AG09319 (cell line): ENCODE data around the gene IL22RA1.

Experiments used
- DNase-seq: peaks from one replicate; pipeline ENCODE4 v3.0.0-alpha.2; 2010; ENCODE audit warnings: low read depth; ENCODE audit errors: extremely low read depth
- TF ChIP-seq, protein P1 (sequence below): IDR thresholded peaks from 2 replicates; pipeline ENCODE4 v1.5.1; 2011; ENCODE audit warnings: low read depth, mild to moderate bottlenecking, inconsistent platforms, low read length, moderate library complexity

IL22RA1 gene

DNA sequence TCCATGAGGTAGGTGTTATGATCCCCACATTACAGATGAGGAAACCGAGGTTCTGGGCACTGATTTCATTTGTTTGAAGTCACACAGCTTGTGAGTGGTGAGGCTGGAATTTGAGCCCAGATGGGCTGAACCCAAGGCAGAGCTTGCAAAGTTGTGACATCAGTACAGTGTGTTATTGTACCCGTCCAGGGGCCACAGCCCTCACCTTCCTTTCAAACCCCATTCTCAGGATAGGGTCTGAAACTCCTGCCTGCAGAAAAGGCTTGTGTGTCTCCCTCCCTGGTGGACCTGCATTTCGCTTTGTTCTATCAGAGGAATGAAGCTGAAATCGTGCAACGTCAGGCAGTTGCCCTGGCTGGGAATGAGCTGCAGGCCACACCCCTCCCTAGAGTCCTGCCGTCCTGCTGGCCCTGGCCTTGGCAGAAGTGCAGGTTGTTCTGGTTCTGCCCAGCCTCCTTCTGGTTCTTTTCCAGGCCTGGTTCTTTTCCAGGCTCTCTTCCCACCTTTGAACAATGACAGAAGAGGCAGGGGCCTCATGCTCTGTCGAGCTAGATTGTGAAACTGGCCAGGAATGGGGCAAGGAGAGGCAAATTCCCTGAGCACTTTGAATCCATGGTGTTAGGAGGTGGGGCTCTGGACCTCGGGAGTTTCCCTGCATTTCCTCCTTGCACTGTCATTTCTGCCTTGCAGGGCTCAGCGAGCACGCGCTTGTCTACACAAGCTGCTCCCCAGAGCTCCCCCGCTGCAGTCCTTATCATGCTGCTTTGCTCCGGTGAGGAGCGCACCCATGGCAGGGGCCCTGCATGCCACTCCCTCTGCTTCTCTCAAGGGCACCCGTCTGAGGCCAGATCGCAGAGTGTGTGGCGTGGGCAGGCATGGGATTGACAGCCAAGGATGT, 22.8 kb downstream of the IL22RA1 start:
- no peak for DNase-seq
- TF ChIP-seq, protein P1, sequence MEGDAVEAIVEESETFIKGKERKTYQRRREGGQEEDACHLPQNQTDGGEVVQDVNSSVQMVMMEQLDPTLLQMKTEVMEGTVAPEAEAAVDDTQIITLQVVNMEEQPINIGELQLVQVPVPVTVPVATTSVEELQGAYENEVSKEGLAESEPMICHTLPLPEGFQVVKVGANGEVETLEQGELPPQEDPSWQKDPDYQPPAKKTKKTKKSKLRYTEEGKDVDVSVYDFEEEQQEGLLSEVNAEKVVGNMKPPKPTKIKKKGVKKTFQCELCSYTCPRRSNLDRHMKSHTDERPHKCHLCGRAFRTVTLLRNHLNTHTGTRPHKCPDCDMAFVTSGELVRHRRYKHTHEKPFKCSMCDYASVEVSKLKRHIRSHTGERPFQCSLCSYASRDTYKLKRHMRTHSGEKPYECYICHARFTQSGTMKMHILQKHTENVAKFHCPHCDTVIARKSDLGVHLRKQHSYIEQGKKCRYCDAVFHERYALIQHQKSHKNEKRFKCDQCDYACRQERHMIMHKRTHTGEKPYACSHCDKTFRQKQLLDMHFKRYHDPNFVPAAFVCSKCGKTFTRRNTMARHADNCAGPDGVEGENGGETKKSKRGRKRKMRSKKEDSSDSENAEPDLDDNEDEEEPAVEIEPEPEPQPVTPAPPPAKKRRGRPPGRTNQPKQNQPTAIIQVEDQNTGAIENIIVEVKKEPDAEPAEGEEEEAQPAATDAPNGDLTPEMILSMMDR = no peak

DNA sequence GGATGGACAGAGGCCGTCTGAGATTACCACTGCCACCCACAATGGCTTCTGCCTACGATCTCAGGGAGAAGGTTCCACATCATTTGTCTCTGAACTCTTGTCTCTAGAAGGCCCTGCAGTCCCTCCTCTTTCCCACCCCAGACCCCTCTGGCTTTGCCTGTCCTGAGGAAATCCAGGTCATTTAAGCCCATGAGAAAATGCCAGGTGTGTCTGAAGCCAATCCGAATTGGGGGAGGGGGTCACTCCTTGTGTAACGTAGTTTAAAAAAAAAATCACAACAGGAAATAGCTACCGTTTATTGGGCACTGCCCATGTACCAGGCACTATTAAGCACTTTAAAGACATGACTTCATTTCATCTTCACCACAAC, 23.5 kb downstream of the IL22RA1 start:
- no peak for DNase-seq
- TF ChIP-seq, protein P1 = no peak

DNA sequence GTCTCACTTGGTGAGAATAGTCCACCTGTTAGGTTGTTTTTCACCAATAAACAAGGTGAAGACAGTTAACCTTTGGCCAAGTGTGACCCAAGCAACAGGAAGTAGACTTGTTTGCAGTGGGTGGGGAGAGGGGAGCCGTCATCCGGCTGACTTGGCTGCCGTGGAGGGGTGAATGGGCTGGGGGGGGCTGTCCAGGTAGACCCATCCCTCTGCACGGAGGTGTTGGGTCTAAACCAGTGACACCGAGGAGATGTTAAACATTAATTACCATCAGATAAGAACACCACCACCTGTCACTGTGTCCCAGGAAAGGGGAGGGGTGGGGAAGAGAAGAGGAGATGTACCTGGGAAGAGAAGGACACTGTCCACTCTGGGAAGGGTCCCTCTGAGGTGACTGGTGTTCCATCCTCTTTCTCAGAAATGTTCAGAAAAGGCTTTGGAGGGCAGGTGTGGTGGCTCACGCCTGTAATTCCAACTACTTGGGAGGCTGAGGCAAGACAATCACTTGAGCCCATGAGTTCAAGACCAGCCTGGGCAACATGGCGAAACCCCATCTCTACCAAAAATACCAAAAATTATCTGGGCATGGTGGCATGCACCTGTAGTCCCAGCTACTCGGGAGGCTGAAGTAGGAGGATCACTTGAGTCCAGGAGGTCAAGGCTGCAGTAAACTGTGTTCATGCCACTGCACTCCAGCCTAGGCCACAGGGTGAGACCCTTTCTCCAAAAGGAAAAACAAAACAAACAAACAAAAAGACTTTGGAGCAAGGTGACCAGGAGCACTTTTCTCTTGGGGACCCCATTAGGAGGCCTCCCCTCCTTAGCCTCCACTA, 24.3 kb downstream of the IL22RA1 start:
- DNase-seq = no peak
- TF ChIP-seq, protein P1 = no peak

DNA sequence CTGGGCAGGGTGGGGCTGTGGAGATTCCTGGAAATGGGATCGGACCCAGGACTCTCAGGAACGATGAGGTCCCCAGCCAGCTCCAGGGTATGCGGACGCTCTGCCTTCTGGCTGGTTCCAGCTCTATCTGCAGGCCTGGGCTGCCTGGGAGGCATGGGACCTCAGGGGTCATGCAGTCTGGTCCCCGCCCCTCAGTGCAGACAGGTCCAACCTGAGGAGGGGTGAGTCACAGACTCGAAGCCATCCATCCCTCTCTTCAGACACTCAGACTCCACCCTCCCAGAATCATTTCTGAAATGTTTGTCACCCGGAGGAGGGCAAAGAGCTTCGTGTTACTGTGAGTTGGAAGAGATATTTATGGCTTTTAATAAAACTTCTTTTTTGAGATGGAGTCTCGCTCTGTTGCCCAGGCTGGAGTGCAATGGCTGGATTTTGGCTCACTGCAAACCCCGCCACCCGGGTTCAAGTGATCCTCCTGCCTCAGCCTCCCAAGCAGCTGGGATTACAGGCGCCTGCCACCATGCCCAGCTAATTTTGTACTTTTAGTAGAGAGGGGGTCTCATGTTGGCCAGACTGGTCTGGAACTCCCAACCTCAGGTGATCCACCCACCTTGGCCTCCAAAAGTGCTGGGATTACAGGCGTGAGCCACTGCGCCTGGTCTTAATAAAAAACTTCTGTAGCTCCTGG, 25.1 kb downstream of the IL22RA1 start:
- no peak for DNase-seq

DNA sequence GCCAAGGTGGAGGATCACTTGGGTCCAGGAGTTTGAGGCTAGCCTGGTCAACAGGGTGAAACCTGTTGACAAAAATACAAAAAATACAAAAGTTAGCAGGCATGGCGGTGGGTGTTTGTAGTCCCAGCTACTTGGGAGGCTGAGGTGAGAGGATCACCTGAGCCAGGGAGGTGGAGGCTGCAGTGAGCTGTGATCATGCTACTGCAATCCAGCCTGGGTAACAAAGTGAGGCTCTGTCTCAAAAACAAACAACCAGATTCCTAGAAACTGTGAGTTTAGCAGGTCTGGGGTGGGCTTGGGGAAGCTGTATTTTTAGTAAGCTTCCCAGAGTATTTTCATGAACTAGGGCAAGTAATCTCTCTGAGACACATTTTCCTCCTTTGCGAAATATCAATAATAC, 25.8 kb downstream of the IL22RA1 start:
- no peak for DNase-seq
- TF ChIP-seq, protein P1 = no peak

More for the DNA sequence above, 25.1 kb downstream of the IL22RA1 start:
- TF ChIP-seq, protein P1 = no peak

DNA sequence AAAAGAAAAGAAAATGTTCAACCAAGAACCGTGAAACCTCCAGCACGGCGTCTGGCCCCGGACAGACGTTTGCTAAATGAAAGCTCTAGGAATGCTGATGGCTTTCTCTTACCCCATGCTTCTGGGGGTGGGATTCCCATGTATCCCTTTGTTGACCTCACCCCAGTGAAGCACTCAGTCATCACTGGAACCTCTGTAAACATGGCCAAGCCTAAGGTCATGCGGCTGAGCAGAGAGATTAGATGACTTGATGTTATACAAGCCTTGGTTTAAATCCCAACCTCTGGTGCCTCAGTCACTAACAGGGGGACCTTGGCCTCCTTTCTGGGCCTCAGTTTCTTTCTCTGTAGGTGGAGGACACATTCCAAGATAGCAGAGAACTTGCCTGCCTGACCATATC, 28.2 kb downstream of the IL22RA1 start:
- DNase-seq = no peak
- TF ChIP-seq, protein P1 = no peak
